Measurements from ENCODE around the gene EZH2.

- TF ChIP-seq CTCF (conservative IDR thresholded peaks at IDR 0.05; ENCODE audit: low read depth, low read length) (no peak), EZH2phosphoT487 (IDR thresholded peaks at IDR 0.05; ENCODE audit: borderline replicate concordance, low read length) (no peak), EZH2 (IDR thresholded peaks at IDR 0.05; ENCODE audit: low read length, unreplicated experiment) (no peak)
Observed at GRCh38 chr7:148774471-148774870, 109.6 kb downstream of the EZH2 start.

Measured in PC-3 (cell line).